Psoas muscle (tissue), 8 donors: ENCODE results near the gene EPS8L2. TPM values are rescaled to one million over a fixed set of nuclear protein-coding genes. Genes with fewer than 3 reads are reported as not detected.

Experiments used
- ATAC-seq, 4 donors: fragments of 200-7000 bp; cut with Tn5 transposase; one replicate each; pipeline ENCODE4 v1.9.1; 2020; ENCODE audit warnings: moderate library complexity in 3 of 4, mild to moderate bottlenecking in 2 of 4
- DNase-seq, 2 donors: peaks; one replicate each; pipeline ENCODE4 v3.0.0-alpha.2; 2020
- H3K27ac ChIP-seq: fragments of 200-600 bp; one replicate; pipeline ENCODE4 v1.8.0; 2022
- H3K27me3 ChIP-seq, 3 donors: fragments of 200-600 bp in 1 of 3; one replicate each; pipeline versions ENCODE4 v1.6.1 to v1.8.0; 2013 to 2022; ENCODE audit warnings: low read length in 2 of 3, mild to moderate bottlenecking in 2 of 3, moderate library complexity in 1 of 3; ENCODE audit not compliant: insufficient read depth in 3 of 3
- H3K36me3 ChIP-seq, 2 donors: fragments of 200-600 bp in 1 of 2; one replicate each; pipeline versions ENCODE4 v1.6.1 to v1.8.0; 2013 to 2022; ENCODE audit warnings: low read depth in 1 of 2, mild to moderate bottlenecking in 1 of 2, moderate library complexity in 1 of 2; ENCODE audit not compliant: insufficient read depth in 1 of 2
- H3K4me1 ChIP-seq: fragments of 200-600 bp; one replicate; pipeline ENCODE4 v1.8.0; 2022
- H3K4me3 ChIP-seq: fragments of 200-600 bp; one replicate; pipeline ENCODE4 v1.8.0; 2022; ENCODE audit warnings: mild to moderate bottlenecking
- H3K9me3 ChIP-seq: fragments of 200-600 bp; one replicate; pipeline ENCODE4 v1.8.0; 2022
- WGBS, 3 donors: extraction: QIAGEN DNeasy Blood & Tissue Kit; methylation state at CpG; one replicate each; pipeline versions ENCODE4 v1.1.6 to v1.1.7; 2013; 5-methylcytosine and 5-hydroxymethylcytosine counted together
- intact Hi-C, 2 donors: fragments of 100-400 bp; cut with DNase I; formaldehyde crosslinking; loops; one replicate each; pipeline versions ENCODE4 v1.11.0 to v1.14.2; 2022
- polyA plus RNA-seq, 3 donors: library from polyadenylated mRNA; stranded (reverse); fragments of 200-250 nt; gene quantifications; one replicate each; pipeline ENCODE4 v1.2.3, GENCODE V29; 2013
- total RNA-seq, 4 donors: library from RNA; stranded (reverse); fragmentation: NEBNext Ultra II Directional in 2 of 4; extraction: Animal tissue kit (Norgen Biotek cat#: 25700) in 2 of 4; gene quantifications; one replicate each; pipeline versions ENCODE4 v1.2.1 to v1.2.4, GENCODE V29; 2021 to 2023
- TF ChIP-seq, protein P1 (sequence below): fragments of 200-600 bp; IDR thresholded peaks from one replicate; pipeline ENCODE4 v1.8.0; 2022; ENCODE audit warnings: antibody characterized with exemption
- donor health status: healthy with polysubstance abuse.
- donor health status: DM: no; HTN: no; CAD: no; lungs with moderate emphysema.
- donor health status: Bipolar disorder and iron deficiency.
- donor health status: healthy.
- donor health status: DM: yes; HTN: yes; CAD: no.
- donor health status: DM: no; HTN: no; CAD: no.
- donor health status: DM: no; HTN: no; CAD: no.
- donor health status: DM: yes; HTN: yes; CAD: no.

Gene EPS8L2
- total and polyA plus RNA-seq, 7 donors: 0.47 to 3.1 (median 0.89) TPM

DNA sequence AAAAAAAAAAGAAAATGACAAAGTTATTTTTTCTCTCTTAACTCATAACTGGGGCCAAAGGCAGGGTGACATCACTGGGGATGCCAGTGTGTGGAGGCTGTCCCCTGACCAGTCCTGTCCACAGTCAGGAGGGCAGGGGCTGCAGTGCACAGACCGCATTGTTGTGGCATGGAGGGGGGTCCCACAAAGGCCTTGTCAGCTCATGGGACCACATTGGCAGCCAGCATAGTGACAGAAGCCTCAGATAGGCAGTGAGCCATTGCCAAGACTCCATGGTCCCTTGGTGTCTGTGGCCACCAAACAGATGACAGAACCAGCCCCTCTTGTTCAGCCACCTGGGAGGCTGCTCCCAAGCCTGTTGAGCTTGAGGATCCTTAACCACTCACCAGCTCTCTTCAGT lies 6.3 kb upstream of the EPS8L2 start:
- 86 to 100% (median 96%) methylated on average over 1 of the region's 1 CpG for WGBS, 3 donors
- DNase-seq (no peak), ATAC-seq (no peak)
- Histone ChIP-seq H3K4me3 (no peak overlapping the region), H3K4me1 (peaks cover 32% of the 10 kb centered on the region), H3K9me3 (no peaks in the 10 kb centered on the region), H3K36me3 (peaks cover 0 to 27% of the 10 kb centered on the region in 2 donors), H3K27ac (no peak overlapping the region), H3K27me3 (peaks cover 0 to 1% (median 0%) of the 10 kb centered on the region in 3 donors)
- intact Hi-C loops: loop anchor here in 1 of 2 donors (10.0 kb wide), 1 partner anchor 125 kb away; the partner anchor contains the start of gene PHRF1
- TF ChIP-seq, protein P1, sequence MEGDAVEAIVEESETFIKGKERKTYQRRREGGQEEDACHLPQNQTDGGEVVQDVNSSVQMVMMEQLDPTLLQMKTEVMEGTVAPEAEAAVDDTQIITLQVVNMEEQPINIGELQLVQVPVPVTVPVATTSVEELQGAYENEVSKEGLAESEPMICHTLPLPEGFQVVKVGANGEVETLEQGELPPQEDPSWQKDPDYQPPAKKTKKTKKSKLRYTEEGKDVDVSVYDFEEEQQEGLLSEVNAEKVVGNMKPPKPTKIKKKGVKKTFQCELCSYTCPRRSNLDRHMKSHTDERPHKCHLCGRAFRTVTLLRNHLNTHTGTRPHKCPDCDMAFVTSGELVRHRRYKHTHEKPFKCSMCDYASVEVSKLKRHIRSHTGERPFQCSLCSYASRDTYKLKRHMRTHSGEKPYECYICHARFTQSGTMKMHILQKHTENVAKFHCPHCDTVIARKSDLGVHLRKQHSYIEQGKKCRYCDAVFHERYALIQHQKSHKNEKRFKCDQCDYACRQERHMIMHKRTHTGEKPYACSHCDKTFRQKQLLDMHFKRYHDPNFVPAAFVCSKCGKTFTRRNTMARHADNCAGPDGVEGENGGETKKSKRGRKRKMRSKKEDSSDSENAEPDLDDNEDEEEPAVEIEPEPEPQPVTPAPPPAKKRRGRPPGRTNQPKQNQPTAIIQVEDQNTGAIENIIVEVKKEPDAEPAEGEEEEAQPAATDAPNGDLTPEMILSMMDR: no peak

- Histone ChIP-seq H3K36me3 (peaks cover 0 to 27% of the 10 kb centered on the region in 2 donors), H3K27me3 (peaks cover 0 to 15% (median 5%) of the 10 kb centered on the region in 3 donors), H3K27ac (no peak overlapping the region), H3K4me1 (peaks cover 33% of the 10 kb centered on the region), H3K9me3 (no peaks in the 10 kb centered on the region), H3K4me3 (no peak overlapping the region)
- ATAC-seq (no peak), DNase-seq (no peak)
- intact Hi-C loops: no loop called here
- TF ChIP-seq, protein P1: no peak
- 79 to 91% (median 89%) methylated on average over 22 of the region's 22 CpGs for WGBS, 3 donors
These were observed 4.1 kb upstream of the EPS8L2 start for GRCh38 chr11:701741-702461.

DNA sequence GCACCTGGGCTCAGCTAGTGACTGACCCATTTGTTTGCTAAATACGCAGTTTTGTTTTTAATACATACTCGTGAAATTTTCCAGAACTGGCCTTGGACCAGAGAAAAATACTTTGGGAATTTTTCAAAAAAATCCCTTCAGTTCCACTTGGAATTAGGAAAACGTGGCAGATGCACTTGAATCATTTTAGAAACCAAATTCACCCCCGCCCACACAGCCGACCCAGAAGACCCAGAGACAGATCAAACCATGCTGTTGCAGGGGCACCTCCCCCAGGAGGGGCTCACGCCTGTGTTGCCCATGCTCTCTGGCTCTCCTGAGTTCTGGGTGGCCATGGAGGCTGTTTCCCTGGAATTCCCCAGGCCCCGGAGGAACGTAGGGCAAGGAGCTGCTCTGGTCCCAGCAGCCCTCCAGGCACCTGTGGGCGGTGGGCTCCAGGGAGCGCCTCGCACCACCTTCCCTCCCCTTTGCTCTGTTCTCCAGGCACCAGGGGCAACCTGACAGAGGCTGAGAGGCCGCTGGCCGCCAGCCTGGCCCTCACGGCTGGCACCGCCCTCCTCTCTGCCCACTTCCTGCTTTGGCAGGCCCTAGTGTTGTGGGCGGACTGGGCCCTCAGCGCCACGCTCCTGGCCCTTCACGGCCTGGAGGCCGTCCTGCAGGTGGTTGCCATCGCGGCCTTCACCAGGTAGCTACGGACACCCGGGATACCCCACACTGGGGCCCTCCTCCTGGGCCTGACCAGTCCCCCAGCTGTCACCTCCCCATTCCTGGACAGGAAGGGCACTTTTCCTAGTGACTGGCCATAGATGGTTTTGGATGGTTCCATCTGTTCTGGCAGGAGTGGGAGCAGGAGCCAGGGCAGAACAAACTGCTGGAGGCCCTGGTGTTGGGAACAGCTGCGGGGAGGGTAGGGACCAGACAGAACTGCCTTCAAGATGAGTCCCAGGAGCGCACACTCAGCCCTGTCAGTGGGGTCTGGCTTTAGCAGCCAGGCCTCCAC lies 3.3 kb upstream of the EPS8L2 start:
- WGBS, 3 donors: 56 to 71% (median 57%) methylated on average over 24 to 26 of the region's 26 CpGs
- H3K27me3 ChIP-seq: peaks cover 0 to 23% (median 11%) of the 10 kb centered on the region in 3 donors
- peak in 2 of 4 donors; percentile 23 to 36 for ATAC-seq
- H3K4me1 ChIP-seq: peaks cover 29% of the 10 kb centered on the region
- H3K36me3 ChIP-seq: peaks cover 0 to 27% of the 10 kb centered on the region in 2 donors
- H3K27ac ChIP-seq: no peak overlapping the region
- peak in 1 of 2 donors; percentile 44 for DNase-seq
- TF ChIP-seq, protein P1: no peak
- no peak overlapping the region for H3K4me3 ChIP-seq
- intact Hi-C loops: no loop called here
- H3K9me3 ChIP-seq: no peaks in the 10 kb centered on the region

DNA sequence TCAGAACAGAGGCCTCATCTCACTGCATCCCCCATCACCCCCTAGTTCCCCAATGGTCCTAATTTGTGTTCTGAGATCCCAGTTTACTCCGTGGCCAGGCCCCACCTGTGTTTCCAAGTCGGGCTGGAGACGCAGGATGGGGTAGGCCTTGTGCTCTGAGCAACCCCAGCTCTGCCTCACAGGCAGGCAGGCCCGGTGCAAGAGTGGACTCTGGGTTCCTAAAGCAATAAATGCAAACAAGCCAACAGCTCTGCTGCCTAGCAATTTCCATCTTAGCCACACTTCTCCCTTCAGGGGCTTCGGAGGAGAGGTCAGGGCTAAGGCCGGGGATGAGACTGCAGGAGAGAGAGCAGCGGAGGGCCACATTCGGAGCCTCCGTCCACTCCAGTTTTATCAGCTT lies 2.5 kb upstream of the EPS8L2 start:
- DNase-seq: no peak
- TF ChIP-seq, protein P1: no peak
- intact Hi-C loops: no loop called here
- Histone ChIP-seq H3K27me3 (peaks cover 0 to 31% (median 18%) of the 10 kb centered on the region in 3 donors), H3K4me3 (no peak overlapping the region), H3K36me3 (peaks cover 0 to 27% of the 10 kb centered on the region in 2 donors), H3K27ac (no peak overlapping the region), H3K9me3 (no peaks in the 10 kb centered on the region), H3K4me1 (peaks cover 22% of the 10 kb centered on the region)
- 72 to 81% (median 73%) methylated on average over 9 of the region's 9 CpGs for WGBS, 3 donors
- no peak for ATAC-seq
